Aorta (tissue), 5 donors: ENCODE measurements around the gene CPEB1. TPM values are rescaled to one million over a fixed set of nuclear protein-coding genes. Genes with fewer than 3 reads are reported as not detected.
A peak's percentile ranks its signal among the peaks of the same experiment; 100 is the strongest.

Source experiments
- ATAC-seq: fragments of 200-7000 bp; cut with Tn5 transposase; one replicate; pipeline ENCODE4 v1.9.1; 2022; ENCODE audit warnings: moderate library complexity; ENCODE audit not compliant: low FRiP score
- DNase-seq, 2 donors: peaks; one replicate each; pipeline ENCODE4 v3.0.0-alpha.2; 2020
- H3K27ac ChIP-seq, 2 donors: one replicate each; pipeline ENCODE4 v1.5.1; 2013; ENCODE audit warnings: low read length in 2 of 2, mild to moderate bottlenecking in 2 of 2, moderate library complexity in 2 of 2, control low read depth in 1 of 2, inconsistent platforms in 1 of 2, low read depth in 1 of 2
- H3K27me3 ChIP-seq, 2 donors: one replicate each; pipeline ENCODE4 v1.6.1; 2013; ENCODE audit warnings: control low read depth in 1 of 2, low read length in 1 of 2, mild to moderate bottlenecking in 1 of 2, moderate library complexity in 1 of 2; ENCODE audit not compliant: insufficient read depth in 2 of 2, control insufficient read depth in 1 of 2
- H3K36me3 ChIP-seq, 2 donors: one replicate each; pipeline ENCODE4 v1.6.1; 2013; ENCODE audit warnings: control low read depth in 1 of 2, low read length in 1 of 2, mild to moderate bottlenecking in 1 of 2; ENCODE audit not compliant: insufficient read depth in 2 of 2, control insufficient read depth in 1 of 2
- H3K4me1 ChIP-seq, 2 donors: one replicate each; pipeline ENCODE4 v1.6.1; 2013; ENCODE audit warnings: low read length in 2 of 2, control low read depth in 1 of 2, mild to moderate bottlenecking in 1 of 2, moderate library complexity in 1 of 2; ENCODE audit not compliant: insufficient read depth in 2 of 2, control insufficient read depth in 1 of 2
- H3K4me3 ChIP-seq, 2 donors: one replicate each; pipeline ENCODE4 v1.5.1; 2013; ENCODE audit warnings: low read length in 2 of 2, control low read depth in 1 of 2, mild to moderate bottlenecking in 1 of 2
- H3K9me3 ChIP-seq: one replicate; pipeline ENCODE4 v1.6.1; 2013; ENCODE audit warnings: mild to moderate bottlenecking, low read length; ENCODE audit not compliant: control insufficient read depth
- WGBS, 2 donors: extraction: QIAGEN DNeasy Blood & Tissue Kit; methylation state at CpG; one replicate each; pipeline ENCODE4 v1.1.7; 2013; 5-methylcytosine and 5-hydroxymethylcytosine counted together
- intact Hi-C, 2 donors: fragments of 100-400 bp; cut with DNase I; formaldehyde crosslinking; loops; one replicate each; pipeline versions ENCODE4 v1.14.2 to v1.15.0; 2022
- polyA plus RNA-seq, 2 donors: library from polyadenylated mRNA; stranded (reverse); fragments of 200-250 nt; gene quantifications; one replicate each; pipeline ENCODE4 v1.2.3, GENCODE V29; 2013
- total RNA-seq, 2 donors: library from RNA; stranded (reverse); fragmentation: NEBNext Ultra II Directional; extraction: Animal tissue kit (Norgen Biotek cat#: 25700); gene quantifications; one replicate each; pipeline ENCODE4 v1.2.1, GENCODE V29; 2021
- donor health status: healthy with polysubstance abuse.
- donor health status: Bipolar disorder and iron deficiency.
- donor health status: DM: no; HTN: no; CAD: no.
- donor health status: DM: no; HTN: no; CAD: no.
- donor health status: DM: yes; HTN: yes; CAD: no.

Gene CPEB1
- total and polyA plus RNA-seq, 4 donors: 0.88 to 10.3 (median 2.6) TPM

DNA sequence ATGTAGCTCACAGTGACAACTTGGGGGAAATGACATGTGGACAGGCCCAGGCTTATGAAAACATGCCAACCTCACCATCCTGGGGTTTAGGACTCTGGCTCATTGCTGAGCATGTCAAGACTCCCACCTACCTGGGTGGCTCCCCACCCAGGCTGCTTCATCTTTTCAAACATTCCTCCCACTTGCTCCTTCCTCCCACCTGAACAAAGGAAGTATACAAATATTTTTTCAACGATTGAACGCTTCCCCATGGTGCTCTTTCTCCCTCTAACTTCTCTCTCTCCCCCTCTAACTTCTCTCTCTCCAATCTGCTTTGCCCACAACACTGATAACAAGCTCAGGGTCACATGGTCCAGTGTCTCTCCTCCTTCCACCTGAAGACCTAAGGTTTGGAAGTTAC is 27.7 kb upstream of the CPEB1 start:
- WGBS, 2 donors: 67 to 80% methylated on average over 2 of the region's 2 CpGs
- Histone ChIP-seq H3K4me3 (no peak overlapping the region), H3K27me3 (no peaks in the 10 kb centered on the region), H3K27ac (no peak overlapping the region), H3K36me3 (no peaks in the 10 kb centered on the region), H3K9me3 (no peaks in the 10 kb centered on the region), H3K4me1 (no peaks in the 10 kb centered on the region)
- intact Hi-C loops: no loop called here
- no peak for DNase-seq
- no peak for ATAC-seq

DNA sequence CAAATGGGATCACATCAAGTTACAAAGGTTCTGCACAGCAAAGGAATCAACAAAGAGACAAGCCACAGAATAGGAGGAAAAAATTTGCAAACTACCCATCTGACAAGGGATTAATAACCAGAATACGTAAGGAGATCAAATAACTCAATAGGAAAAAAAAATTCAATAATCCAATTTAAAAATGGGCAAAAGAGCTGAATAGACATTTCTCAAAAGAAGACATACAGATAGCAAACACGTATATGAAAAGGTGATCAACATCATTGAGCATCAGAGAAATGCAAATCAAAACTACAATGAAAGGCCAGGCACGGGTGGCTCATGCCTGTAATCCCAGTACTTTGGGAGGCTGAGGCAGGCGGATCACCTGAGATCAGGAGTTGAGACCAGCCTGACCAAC is 23.5 kb upstream of the CPEB1 start:
- H3K9me3 ChIP-seq: no peaks in the 10 kb centered on the region
- intact Hi-C loops: no loop called here
- no peaks in the 10 kb centered on the region for H3K36me3 ChIP-seq
- no peak for DNase-seq
- no peak overlapping the region for H3K27ac ChIP-seq
- no peak for ATAC-seq
- WGBS, 2 donors: 82 to 86% methylated on average over 4 of the region's 4 CpGs
- no peaks in the 10 kb centered on the region for H3K27me3 ChIP-seq
- no peaks in the 10 kb centered on the region for H3K4me1 ChIP-seq
- H3K4me3 ChIP-seq: no peak overlapping the region

DNA sequence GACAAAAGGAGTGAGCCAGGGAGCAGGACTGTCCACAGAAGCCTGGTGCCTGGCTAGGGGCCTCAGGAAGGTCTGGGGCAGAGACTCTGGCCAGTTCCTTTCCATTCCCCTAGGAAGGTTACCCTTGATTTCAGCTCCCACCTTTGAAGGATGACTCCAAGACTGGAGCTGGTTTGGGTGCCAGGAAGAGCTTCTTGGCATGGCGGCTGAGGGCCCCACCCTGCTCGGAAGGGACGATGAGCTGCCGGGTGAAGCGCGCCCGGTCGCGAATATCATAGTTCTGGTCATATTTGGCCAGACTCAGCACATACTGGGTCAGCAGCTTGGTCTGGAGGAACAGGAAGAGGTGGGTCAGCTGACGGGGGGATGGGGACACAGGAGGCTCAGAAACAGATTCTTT is 19.4 kb upstream of the CPEB1 start:
- H3K4me3 ChIP-seq: no peak overlapping the region
- intact Hi-C loops: no loop called here
- WGBS, 2 donors: 90 to 91% methylated on average over 10 of the region's 10 CpGs
- H3K36me3 ChIP-seq: no peaks in the 10 kb centered on the region
- no peak overlapping the region for H3K27ac ChIP-seq
- H3K27me3 ChIP-seq: no peaks in the 10 kb centered on the region
- DNase-seq: no peak
- ATAC-seq: no peak
- H3K4me1 ChIP-seq: no peaks in the 10 kb centered on the region
- H3K9me3 ChIP-seq: no peaks in the 10 kb centered on the region

DNA sequence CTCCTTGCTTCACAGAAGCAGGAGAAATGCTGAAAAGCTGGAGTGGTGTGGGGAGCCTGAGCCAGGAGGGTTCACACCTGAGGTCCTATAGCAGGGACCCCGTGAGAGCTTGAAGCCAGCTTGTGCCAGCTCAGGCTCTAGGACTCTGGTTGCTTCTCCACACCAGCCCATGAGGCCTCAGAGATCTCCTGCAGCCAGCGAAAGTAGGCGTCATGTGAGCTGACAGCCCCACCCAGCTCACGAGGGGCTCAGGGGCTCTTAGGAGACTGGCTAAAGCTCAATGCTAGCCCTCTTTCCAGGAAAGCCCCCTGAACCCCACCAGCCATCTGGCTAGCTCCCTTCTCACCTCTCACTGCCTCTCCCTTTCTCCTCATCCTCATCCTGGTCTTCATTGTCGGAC is 16.9 kb upstream of the CPEB1 start:
- ATAC-seq: no peak
- H3K36me3 ChIP-seq: no peaks in the 10 kb centered on the region
- H3K27me3 ChIP-seq: no peaks in the 10 kb centered on the region
- H3K9me3 ChIP-seq: no peaks in the 10 kb centered on the region
- no peaks in the 10 kb centered on the region for H3K4me1 ChIP-seq
- 81 to 86% methylated on average over 5 of the region's 5 CpGs for WGBS, 2 donors
- DNase-seq: no peak
- intact Hi-C loops: loop anchor here in 1 of 2 donors (5.0 kb wide), 1 partner anchor 43 kb away; the partner anchor contains the start of gene AP3B2
- no peak overlapping the region for H3K4me3 ChIP-seq
- no peak overlapping the region for H3K27ac ChIP-seq

DNA sequence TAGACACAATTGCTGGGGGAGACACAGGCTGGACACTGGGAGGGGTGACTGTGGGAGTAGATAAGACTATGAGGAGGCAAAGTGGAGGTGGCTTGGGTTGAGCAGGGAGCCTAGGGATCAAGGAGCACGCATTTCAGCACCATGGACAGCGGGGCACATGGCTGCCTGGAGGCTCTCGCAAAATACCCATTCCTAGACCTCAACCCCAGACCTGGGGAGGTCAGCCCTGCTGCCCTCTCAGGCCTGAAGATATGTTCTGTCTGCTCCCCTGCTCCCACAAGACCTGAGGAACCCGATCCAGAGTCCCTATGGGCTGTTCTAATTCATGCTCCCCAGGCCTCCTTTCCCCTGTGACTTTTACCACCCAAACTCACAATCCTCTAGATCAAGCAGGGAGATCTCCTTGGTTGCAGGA is 16.0 kb upstream of the CPEB1 start:
- ATAC-seq: no peak
- H3K27ac ChIP-seq: no peak overlapping the region
- H3K9me3 ChIP-seq: no peaks in the 10 kb centered on the region
- no peaks in the 10 kb centered on the region for H3K36me3 ChIP-seq
- no peaks in the 10 kb centered on the region for H3K4me1 ChIP-seq
- no peaks in the 10 kb centered on the region for H3K27me3 ChIP-seq
- peak in 1 of 2 donors; percentile 56 for DNase-seq
- no peak overlapping the region for H3K4me3 ChIP-seq
- WGBS, 2 donors: 6 to 10% methylated on average over 4 of the region's 4 CpGs
- intact Hi-C loops: loop anchor here in 1 of 2 donors (5.0 kb wide), 1 partner anchor 44 kb away; the partner anchor contains the start of gene AP3B2

DNA sequence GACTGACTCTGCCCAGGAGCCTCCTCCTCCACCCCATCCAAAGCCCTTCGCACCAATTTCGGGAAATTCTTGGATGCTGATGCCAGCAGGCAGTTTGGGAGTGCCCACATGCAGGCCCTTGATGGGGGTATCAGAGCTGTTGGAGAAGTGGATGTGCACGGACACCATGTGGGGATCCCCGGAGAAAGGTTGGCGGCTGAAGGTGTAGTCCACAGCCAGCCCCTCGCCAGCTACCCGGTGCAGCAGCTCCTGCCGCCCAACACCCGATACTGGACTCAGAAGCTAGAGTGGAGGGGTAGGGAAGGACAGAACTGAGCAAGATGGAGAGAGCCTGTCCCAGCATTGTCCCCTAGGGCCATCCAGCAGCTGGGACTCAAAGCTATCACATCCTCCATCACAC is 15.5 kb upstream of the CPEB1 start:
- ATAC-seq: no peak
- intact Hi-C loops: loop anchor here in 1 of 2 donors (5.0 kb wide), 1 partner anchor 45 kb away; the partner anchor contains the start of gene AP3B2

DNA sequence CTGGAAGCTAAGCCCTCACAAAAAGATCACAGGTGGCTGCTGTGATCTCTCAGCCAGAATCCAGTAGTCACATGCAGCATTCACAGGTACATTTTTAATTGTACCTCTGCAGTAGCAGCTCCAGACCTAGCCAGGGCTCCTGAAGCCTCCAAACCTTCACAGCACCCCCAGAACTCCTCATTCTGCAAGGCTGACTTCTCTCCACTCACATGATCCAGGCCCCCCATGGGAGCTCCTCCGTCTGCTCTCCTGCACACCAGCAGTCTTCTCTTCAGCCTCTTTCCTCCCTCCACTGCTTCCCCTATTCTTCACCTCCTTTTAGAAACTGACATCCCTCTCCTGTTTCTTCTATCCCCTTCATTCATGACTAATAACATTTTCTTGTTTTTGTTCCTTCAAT is 13.2 kb upstream of the CPEB1 start:
- no peak for ATAC-seq
- intact Hi-C loops: loop anchor here in 1 of 2 donors (5.0 kb wide), 1 partner anchor 47 kb away; the partner anchor contains the start of gene AP3B2

More for the DNA sequence above, 15.5 kb upstream of the CPEB1 start:
- Histone ChIP-seq H3K27ac (no peak overlapping the region), H3K4me3 (no peak overlapping the region), H3K36me3 (no peaks in the 10 kb centered on the region), H3K27me3 (no peaks in the 10 kb centered on the region), H3K4me1 (no peaks in the 10 kb centered on the region), H3K9me3 (no peaks in the 10 kb centered on the region)
- DNase-seq: no peak
- 79 to 81% methylated on average over 9 of the region's 9 CpGs for WGBS, 2 donors

DNA sequence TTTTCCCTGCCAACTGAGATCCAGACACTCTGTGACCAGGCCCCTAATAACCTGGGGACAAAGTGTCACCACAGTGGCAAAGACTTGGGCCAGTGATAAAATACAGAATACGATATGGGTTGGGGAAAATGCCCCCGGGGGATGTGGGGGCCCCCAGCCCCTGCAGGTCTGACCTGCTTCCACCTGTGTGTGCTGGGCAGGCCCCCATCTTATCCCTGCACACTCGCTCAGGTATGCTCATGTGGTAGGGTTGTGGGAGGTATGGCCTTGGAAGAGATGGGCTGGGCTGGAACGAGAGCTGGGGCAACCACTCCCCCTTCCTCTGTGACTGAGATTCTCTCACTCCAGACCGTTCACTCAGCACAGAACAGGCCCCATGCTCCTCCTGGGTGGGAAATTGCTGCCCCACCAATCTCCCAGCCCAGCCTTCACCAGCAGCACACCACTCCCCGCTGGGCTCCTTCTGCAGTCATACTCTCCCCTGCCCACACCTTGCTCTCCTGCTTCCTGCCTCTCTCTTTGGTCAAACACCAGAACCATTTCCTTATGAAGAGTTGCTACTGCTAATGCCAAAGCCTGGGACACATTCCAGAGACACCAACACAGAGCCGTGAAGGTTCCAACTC is 9.6 kb upstream of the CPEB1 start:
- Histone ChIP-seq H3K27ac (no peak overlapping the region), H3K4me1 (no peaks in the 10 kb centered on the region), H3K4me3 (no peak overlapping the region), H3K36me3 (no peaks in the 10 kb centered on the region), H3K27me3 (no peaks in the 10 kb centered on the region), H3K9me3 (no peaks in the 10 kb centered on the region)
- intact Hi-C loops: no loop called here
- ATAC-seq (no peak), DNase-seq (no peak)
- 57 to 60% methylated on average over 7 of the region's 7 CpGs for WGBS, 2 donors

More for the DNA sequence above, 13.2 kb upstream of the CPEB1 start:
- Histone ChIP-seq H3K4me3 (no peak overlapping the region), H3K27me3 (no peaks in the 10 kb centered on the region), H3K4me1 (no peaks in the 10 kb centered on the region), H3K9me3 (no peaks in the 10 kb centered on the region), H3K27ac (no peak overlapping the region), H3K36me3 (no peaks in the 10 kb centered on the region)
- DNase-seq: no peak
- 42 to 50% methylated on average over 1 of the region's 1 CpG for WGBS, 2 donors

DNA sequence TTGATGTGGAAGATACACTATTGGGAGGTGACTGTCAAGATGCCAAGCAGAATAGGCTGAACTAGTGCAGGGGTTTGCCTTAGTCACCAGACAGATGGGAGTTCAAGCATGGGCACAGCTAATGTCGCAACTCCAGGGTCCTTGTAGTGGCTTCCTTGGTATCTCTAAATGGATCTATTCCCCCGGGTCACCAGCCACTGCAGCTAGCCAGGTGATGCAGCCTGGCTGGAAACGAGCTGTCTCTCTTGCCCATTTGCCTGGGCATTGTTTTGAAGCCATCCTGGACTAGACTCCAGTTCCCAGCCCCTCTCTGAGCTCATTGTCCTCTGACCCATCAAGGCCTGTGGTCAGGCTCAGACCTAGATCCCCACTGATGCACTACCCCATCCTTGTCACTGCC is 8.4 kb upstream of the CPEB1 start:
- Histone ChIP-seq H3K27ac (no peak overlapping the region), H3K4me1 (no peaks in the 10 kb centered on the region), H3K9me3 (no peaks in the 10 kb centered on the region), H3K36me3 (no peaks in the 10 kb centered on the region), H3K4me3 (no peak overlapping the region), H3K27me3 (no peaks in the 10 kb centered on the region)
- no peak for DNase-seq
- no peak for ATAC-seq
- WGBS, 2 donors: 74 to 75% methylated on average over 3 of the region's 3 CpGs
- intact Hi-C loops: no loop called here
